Glutamatergic neuron (in vitro differentiated cells): ENCODE data around the gene GALNS. TPM values are rescaled to one million over a fixed set of nuclear protein-coding genes. Genes with fewer than 3 reads are reported as not detected.
"Not testable (repeated sequence)": the region's sequence is repeated elsewhere in the genome, so short reads cannot be mapped to it uniquely, and the experiment has no call there.

Experiments used
- DNase-seq: peaks from one replicate; pipeline ENCODE4 v3.0.0; 2022
- H3K27ac Mint-ChIP-seq: one replicate; pipeline ENCODE4 v1.8.0; 2020; ENCODE audit warnings: mild to moderate bottlenecking, mixed read lengths, inconsistent platforms; ENCODE audit not compliant: unreplicated experiment
- H3K27me3 Mint-ChIP-seq: one replicate; pipeline ENCODE4 v1.8.0; 2020; ENCODE audit warnings: mild to moderate bottlenecking, moderate library complexity, mixed read lengths, inconsistent platforms; ENCODE audit not compliant: unreplicated experiment
- H3K36me3 Mint-ChIP-seq: one replicate; pipeline ENCODE4 v1.8.0; 2020; ENCODE audit warnings: mild to moderate bottlenecking, mixed read lengths, inconsistent platforms; ENCODE audit not compliant: unreplicated experiment
- H3K4me1 Mint-ChIP-seq: one replicate; pipeline ENCODE4 v1.8.0; 2020; ENCODE audit warnings: mild to moderate bottlenecking, low read depth, mixed read lengths, inconsistent platforms; ENCODE audit not compliant: unreplicated experiment
- H3K4me3 Mint-ChIP-seq: one replicate; pipeline ENCODE4 v1.8.0; 2020; ENCODE audit warnings: mild to moderate bottlenecking, mixed read lengths, inconsistent platforms; ENCODE audit not compliant: unreplicated experiment
- H3K9me3 Mint-ChIP-seq: one replicate; pipeline ENCODE4 v1.8.0; 2020; ENCODE audit warnings: mild to moderate bottlenecking, moderate library complexity, mixed read lengths, inconsistent platforms; ENCODE audit not compliant: unreplicated experiment
- total RNA-seq: library from RNA; stranded (reverse); fragmentation: NEBNext Ultra II Directional; extraction: Animal tissue kit (Norgen Biotek cat#: 25700); gene quantifications from one replicate; pipeline ENCODE4 v1.2.1, GENCODE V29; 2021; ENCODE audit not compliant: unreplicated experiment
- TF ChIP-seq, protein P1 (sequence below): fragments of 200-600 bp; sonication (generic); IDR thresholded peaks from one replicate; pipeline ENCODE4 v1.5.0; 2021; ENCODE audit not compliant: partially characterized antibody, unreplicated experiment

Gene GALNS
- total RNA-seq, 1 donor from 2014 or later = 31.7 TPM

DNA sequence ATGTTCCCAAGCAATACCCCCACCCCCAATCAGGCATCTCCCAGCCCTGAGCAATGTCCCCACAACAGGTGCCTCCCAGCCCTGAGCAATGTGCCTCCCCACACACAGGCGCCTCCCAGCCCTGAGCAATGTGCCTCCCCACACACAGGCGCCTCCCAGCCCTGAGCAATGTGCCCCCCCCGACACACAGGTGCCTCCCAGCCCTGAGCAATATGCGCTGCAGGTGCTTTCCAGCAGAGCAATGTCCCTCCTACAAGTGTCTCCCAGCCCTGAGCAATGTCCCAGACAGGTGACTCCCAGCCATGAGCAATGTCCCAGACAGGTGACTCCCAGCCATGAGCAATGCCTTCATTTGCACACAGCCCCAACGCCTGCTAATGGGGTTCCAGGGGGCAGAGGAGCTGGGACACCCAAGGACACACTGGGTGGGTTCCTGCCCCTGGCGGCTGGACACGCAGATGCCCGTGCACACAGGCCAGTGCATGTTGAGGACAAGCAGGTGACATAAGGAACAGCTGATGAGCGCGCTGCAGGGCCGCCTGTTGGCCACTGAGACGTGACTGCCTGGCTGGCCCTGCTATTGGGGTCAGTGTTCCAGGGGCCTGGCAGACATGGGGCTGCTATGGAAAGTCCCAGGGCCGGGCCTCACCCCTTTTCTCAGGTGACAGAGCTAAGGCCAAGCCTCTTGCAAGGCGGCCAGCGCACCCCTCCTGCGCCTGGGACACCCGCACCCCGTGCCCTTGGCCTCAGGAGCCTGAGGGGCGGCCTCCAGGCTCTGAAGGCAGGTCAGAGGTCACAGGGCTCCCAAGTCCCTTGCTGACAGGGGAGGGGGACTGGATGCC lies 36.6 kb upstream of the GALNS start:
- Mint-ChIP-seq H3K4me3 (no peak overlapping the region), H3K36me3 (peaks cover 5% of the 10 kb centered on the region), H3K27ac (peak overlapping the region; percentile 55), H3K9me3 (peaks cover 36% of the 10 kb centered on the region), H3K27me3 (peaks cover 20% of the 10 kb centered on the region), H3K4me1 (peaks cover 6% of the 10 kb centered on the region)
- TF ChIP-seq, protein P1, sequence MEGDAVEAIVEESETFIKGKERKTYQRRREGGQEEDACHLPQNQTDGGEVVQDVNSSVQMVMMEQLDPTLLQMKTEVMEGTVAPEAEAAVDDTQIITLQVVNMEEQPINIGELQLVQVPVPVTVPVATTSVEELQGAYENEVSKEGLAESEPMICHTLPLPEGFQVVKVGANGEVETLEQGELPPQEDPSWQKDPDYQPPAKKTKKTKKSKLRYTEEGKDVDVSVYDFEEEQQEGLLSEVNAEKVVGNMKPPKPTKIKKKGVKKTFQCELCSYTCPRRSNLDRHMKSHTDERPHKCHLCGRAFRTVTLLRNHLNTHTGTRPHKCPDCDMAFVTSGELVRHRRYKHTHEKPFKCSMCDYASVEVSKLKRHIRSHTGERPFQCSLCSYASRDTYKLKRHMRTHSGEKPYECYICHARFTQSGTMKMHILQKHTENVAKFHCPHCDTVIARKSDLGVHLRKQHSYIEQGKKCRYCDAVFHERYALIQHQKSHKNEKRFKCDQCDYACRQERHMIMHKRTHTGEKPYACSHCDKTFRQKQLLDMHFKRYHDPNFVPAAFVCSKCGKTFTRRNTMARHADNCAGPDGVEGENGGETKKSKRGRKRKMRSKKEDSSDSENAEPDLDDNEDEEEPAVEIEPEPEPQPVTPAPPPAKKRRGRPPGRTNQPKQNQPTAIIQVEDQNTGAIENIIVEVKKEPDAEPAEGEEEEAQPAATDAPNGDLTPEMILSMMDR = no peak
- DNase-seq = no peak

DNA sequence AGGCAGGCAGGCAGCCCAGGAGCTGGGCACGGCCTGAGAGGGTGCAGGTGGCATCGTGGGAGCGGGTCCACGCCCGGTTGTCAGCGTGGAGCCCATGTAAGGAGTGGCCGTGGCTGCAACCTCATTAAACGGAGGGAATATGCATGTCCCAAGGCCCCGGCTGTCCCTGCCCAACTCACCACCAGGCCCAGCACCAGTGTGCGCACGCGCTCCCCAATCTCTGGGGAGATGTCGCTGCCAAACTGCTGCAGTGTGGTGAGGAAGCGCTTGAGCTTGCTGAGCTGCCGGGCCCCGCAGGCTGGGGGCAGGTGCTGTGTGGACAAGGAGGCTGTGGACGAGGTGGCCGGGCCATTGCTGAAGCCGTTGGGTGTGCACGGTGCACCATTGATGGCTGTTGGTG lies 35.3 kb upstream of the GALNS start:
- DNase-seq = no peak
- TF ChIP-seq, protein P1 = no peak
- Mint-ChIP-seq H3K27ac (peak overlapping the region; percentile 84), H3K36me3 (peaks cover 5% of the 10 kb centered on the region), H3K4me3 (peak overlapping the region; percentile 61), H3K4me1 (peaks cover 6% of the 10 kb centered on the region), H3K27me3 (peaks cover 22% of the 10 kb centered on the region), H3K9me3 (peaks cover 38% of the 10 kb centered on the region)

DNA sequence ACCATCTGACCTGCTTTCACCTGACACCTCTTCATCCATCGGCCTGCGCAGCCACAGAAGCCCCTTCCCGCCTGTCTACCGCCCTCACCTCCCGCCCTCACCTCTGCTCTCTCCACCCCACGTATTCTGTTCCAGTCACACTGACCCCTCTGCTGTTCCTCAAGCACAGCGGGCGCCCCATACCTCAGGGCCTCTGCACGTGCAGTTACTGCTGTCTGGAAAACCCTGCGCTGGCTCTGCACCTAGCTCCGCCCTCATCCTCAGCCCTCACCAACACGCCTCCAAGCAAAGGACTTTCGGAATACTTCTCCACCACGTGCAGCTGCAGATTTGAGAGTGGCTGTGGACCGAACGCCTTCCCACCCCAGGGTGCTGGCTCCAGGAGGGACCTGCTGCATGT lies 34.3 kb upstream of the GALNS start:
- peaks cover 24% of the 10 kb centered on the region for H3K27me3 Mint-ChIP-seq
- no peak for DNase-seq
- peak overlapping the region; percentile 59 for H3K27ac Mint-ChIP-seq
- peaks cover 5% of the 10 kb centered on the region for H3K36me3 Mint-ChIP-seq
- peaks cover 8% of the 10 kb centered on the region for H3K4me1 Mint-ChIP-seq
- H3K4me3 Mint-ChIP-seq = no peak overlapping the region
- peaks cover 40% of the 10 kb centered on the region for H3K9me3 Mint-ChIP-seq
- TF ChIP-seq, protein P1 = no peak

DNA sequence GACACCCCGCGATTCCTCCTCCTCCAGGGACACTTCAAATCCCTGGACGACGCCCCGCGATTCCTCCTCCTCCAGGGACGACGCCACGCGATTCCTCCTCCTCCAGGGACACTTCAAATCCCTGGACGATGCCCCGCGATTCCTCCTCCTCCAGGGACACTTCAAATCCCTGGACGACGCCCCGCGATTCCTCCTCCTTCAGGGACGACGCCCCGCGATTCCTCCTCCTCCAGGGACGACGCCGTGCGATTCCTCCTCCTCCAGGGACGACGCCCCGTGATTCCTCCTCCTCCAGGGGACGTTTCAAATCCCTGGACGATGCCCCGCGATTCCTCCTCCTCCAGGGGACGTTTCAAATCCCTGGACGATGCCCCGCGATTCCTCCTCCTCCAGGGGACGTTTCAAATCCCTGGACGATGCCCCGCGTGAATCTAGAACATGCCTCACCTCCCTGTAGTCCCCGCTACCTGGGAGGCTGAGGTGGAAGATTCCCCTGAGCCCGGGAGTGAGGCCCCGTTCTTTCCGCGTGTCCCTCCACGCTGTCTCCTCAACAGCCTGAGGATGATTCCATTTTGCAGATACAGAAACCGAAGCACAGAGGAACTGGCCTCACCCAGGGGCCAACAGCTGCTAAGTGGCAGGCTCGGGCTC lies 33.1 kb upstream of the GALNS start:
- not testable (repeated sequence) for H3K36me3 Mint-ChIP-seq, DNase-seq, H3K4me1 Mint-ChIP-seq
- H3K9me3 Mint-ChIP-seq = peaks cover 40% of the 10 kb centered on the region
- peaks cover 23% of the 10 kb centered on the region for H3K27me3 Mint-ChIP-seq
- peak overlapping the region; percentile 73 for H3K27ac Mint-ChIP-seq
- peak overlapping the region; percentile 30 for H3K4me3 Mint-ChIP-seq

DNA sequence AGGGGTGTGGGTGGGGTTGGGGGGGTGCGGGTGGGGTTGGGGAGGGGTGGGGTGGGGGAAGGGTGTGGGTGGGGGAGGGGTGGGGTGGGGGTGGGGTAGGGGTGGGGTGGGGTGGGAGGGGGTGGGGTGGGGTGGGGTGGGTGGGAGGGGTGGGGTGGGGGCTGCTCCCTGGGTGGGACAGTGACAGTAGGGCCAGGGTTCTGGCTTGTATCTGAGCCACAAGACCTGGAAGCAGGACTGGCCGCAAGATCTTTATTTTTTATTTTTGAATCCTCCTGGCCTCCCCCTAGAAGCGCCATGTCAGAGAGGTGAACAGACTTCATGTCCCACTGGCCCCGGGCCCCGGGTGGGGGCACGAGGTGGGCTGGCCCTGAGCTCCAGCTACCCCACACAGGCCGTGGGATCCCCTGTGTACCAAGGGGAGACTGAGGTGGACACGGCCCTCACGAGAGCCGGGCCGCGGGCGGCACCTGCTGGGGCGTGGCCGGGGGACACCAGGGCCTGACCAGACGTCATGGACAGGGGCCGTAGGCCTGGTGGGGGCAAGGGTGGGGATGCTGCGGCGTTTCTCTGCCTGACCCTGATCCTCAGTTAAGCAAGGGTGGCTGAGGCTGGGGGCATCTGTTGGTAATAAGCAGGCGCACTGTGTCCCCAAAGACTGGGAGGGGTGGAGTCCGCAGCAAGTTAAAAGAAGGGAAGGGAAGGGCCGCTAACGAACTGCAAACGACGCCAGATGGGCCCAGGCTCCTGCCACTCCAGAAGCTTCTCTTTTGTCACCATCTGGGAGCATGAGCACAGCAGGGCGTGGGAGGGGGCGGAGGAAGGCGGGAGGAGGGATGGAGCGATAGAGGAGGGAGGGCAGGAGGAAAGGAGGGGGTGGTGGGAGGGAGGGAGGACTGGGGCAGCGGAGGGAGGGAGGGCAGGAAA lies 32.0 kb upstream of the GALNS start:
- H3K27ac Mint-ChIP-seq = peak overlapping the region; percentile 68
- DNase-seq = peak; percentile 81
- H3K4me1 Mint-ChIP-seq = peaks cover 7% of the 10 kb centered on the region
- no peak overlapping the region for H3K4me3 Mint-ChIP-seq
- peaks cover 42% of the 10 kb centered on the region for H3K9me3 Mint-ChIP-seq
- TF ChIP-seq, protein P1 = no peak
- peaks cover 5% of the 10 kb centered on the region for H3K36me3 Mint-ChIP-seq
- peaks cover 25% of the 10 kb centered on the region for H3K27me3 Mint-ChIP-seq
